ENCODE measurements around the gene TSPAN33.

- no peak for TF ChIP-seq YY1 (IDR thresholded peaks at IDR 0.05; ENCODE audit: low read depth)
- no peak for TF ChIP-seq SMC3 (IDR thresholded peaks at IDR 0.05; ENCODE audit: low read depth, low read length)
- TF ChIP-seq RCOR1 (IDR thresholded peaks at IDR 0.05; ENCODE audit: low read length), result no peak
- no peak for TF ChIP-seq POLR2AphosphoS5 (IDR thresholded peaks at IDR 0.05; ENCODE audit: low read depth, low read length)
- no peak for TF ChIP-seq MXI1 (IDR thresholded peaks at IDR 0.05; ENCODE audit: low read depth, low read length)
- no peak for TF ChIP-seq TAF1 (IDR thresholded peaks at IDR 0.05; ENCODE audit: borderline replicate concordance, low read depth, low read length)
- TF ChIP-seq CTCF (IDR thresholded peaks at IDR 0.05), result no peak
- TF ChIP-seq CHD2 (IDR thresholded peaks at IDR 0.05; ENCODE audit: low read length, partially characterized antibody), result no peak
- TF ChIP-seq USF2 (IDR thresholded peaks at IDR 0.05; ENCODE audit: borderline replicate concordance, low read depth, low read length), result no peak
- TF ChIP-seq MAX (IDR thresholded peaks at IDR 0.05; ENCODE audit: low read depth), result no peak
- no peak for TF ChIP-seq USF1 (IDR thresholded peaks at IDR 0.05; ENCODE audit: borderline replicate concordance, low read depth)
- no peak for TF ChIP-seq RAD21 (IDR thresholded peaks at IDR 0.05; ENCODE audit: low read length)
- TF ChIP-seq RXRA (IDR thresholded peaks at IDR 0.05; ENCODE audit: borderline replicate concordance, low read depth), result no peak
Measured at GRCh38 chr7:129176916-129177710, 32.6 kb downstream of the TSPAN33 start.
